ENCODE data around the gene FGFRL1.

The FGFRL1 gene

GRCh38 chr4:1004557-1005485 is 6.6 kb upstream of the FGFRL1 start:
- Histone ChIP-seq H3K9me3 (ENCODE audit: severe bottlenecking) (no peaks in the 10 kb centered on the region), H3K27ac (no peak overlapping the region), H3K36me3 (no peaks in the 10 kb centered on the region), H3K4me3 (ENCODE audit: low read depth, low read length) (no peak overlapping the region), H3K27me3 (ENCODE audit: insufficient read depth, low read depth, severe bottlenecking) (no peaks in the 10 kb centered on the region)
- TF ChIP-seq CTCF (IDR thresholded peaks at IDR 0.05; ENCODE audit: low read depth, low read length) = no peak
- DNase-seq = no peak

- Histone ChIP-seq H3K4me3 (ENCODE audit: low read depth, low read length) (no peak overlapping the region), H3K27me3 (ENCODE audit: insufficient read depth, low read depth, severe bottlenecking) (peaks cover 6% of the 10 kb centered on the region), H3K9me3 (ENCODE audit: severe bottlenecking) (no peaks in the 10 kb centered on the region), H3K27ac (no peak overlapping the region), H3K36me3 (no peaks in the 10 kb centered on the region)
- no peak for TF ChIP-seq CTCF (IDR thresholded peaks at IDR 0.05; ENCODE audit: low read depth, low read length)
- DNase-seq = no peak
Measured at GRCh38 chr4:1006856-1007255, 4.6 kb upstream of the FGFRL1 start.

DNA sequence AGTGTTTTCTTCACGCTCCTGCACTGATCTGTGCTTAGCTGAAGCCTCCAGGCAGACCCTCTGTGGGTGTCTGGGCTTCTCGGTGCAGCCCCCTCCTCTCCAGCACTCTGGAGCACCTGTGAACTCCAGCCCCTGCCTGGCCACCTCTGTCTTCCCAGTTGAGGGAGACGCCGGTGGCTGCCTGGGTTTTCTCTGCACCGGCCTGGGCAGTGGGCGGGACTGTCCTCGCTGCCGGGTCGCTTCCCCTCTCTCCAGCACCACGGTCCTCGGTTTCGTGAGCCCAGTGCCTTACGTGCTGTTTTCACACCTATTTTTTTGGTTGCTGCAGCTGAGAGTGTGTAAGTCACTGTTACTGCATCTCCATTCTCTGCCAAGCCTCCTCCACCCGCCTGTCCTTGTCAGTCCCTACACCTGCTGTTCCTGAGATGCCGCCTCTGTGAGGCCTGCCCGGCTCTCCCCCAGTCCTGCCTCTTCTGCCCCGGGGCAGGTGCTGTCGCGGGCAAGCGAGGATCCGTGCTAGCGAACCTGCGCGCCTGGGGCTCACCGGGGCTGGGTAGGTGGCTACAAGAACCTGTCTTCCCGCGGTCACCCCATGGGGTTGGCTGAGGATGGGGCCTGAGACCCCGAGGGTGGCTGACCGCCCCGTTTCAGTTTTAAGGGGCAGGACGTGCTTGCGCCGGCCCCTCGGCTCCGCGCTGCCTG is 2.4 kb upstream of the FGFRL1 start:
- Histone ChIP-seq H3K4me3 (ENCODE audit: low read depth, low read length) (peak overlapping the region; percentile 46), H3K36me3 (peaks cover 14% of the 10 kb centered on the region), H3K27me3 (ENCODE audit: insufficient read depth, low read depth, severe bottlenecking) (peaks cover 6% of the 10 kb centered on the region), H3K27ac (no peak overlapping the region), H3K9me3 (ENCODE audit: severe bottlenecking) (no peaks in the 10 kb centered on the region)
- no peak for DNase-seq
- TF ChIP-seq CTCF (IDR thresholded peaks at IDR 0.05; ENCODE audit: low read depth, low read length) = no peak

DNA sequence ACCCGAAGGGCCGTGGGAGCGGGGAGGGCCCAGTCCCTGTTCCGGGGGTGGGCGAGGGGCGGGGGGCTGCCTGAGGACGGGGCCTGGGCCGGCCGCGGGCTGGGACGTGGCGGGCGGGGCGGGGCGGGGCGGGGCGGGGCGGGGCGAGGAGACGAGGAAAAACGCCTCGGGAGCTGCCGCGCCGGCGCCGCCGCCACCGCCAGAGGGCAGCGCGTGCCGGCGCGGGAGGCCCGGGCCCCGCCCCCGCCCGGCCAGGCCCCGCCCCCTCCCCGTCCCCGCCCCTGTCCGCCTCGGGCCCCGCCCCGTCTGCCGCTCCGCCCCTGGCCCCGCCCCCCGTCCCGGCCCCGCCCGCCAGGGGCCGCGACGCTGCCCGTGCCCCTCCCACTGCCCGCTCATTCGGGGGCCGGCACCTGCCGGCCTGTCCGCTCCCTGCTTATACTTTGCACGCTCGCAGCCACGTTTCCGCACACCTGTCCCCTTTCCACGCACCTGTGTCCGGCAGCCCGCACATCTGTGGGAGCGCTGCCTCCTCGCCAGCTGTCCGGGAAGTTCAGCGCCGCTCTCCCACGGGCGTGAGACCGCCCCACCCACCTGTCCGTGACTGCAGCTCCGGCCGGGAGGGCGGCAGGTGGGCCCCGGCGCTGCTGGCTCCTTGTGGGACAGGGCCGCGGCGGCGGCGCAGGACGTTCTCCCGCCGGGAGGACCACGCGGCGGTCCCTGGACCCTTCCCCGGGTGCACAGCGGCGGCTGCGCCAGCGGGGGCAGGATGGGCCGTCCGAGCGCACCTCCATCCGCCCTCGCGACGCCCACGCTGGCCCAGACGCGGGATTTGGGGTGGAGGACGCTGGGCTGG is 1.7 kb upstream of the FGFRL1 start:
- Histone ChIP-seq H3K4me3 (ENCODE audit: low read depth, low read length) (peak overlapping the region; percentile 59), H3K27ac (peak overlapping the region; percentile 11; the same call in 1 of the 2 replicates), H3K9me3 (ENCODE audit: severe bottlenecking) (no peaks in the 10 kb centered on the region), H3K36me3 (peaks cover 20% of the 10 kb centered on the region), H3K27me3 (ENCODE audit: insufficient read depth, low read depth, severe bottlenecking) (peaks cover 6% of the 10 kb centered on the region)
- peak; percentile 43 for TF ChIP-seq CTCF (IDR thresholded peaks at IDR 0.05; ENCODE audit: low read depth, low read length)
- DNase-seq = peak; percentile 73

- no peaks in the 10 kb centered on the region for H3K9me3 ChIP-seq (ENCODE audit: severe bottlenecking)
- peak overlapping the region; percentile 59 for H3K4me3 ChIP-seq (ENCODE audit: low read depth, low read length)
- DNase-seq = peak; percentile 49
- peaks cover 6% of the 10 kb centered on the region for H3K27me3 ChIP-seq (ENCODE audit: insufficient read depth, low read depth, severe bottlenecking)
- no peak for TF ChIP-seq CTCF (IDR thresholded peaks at IDR 0.05; ENCODE audit: low read depth, low read length)
- peaks cover 25% of the 10 kb centered on the region for H3K36me3 ChIP-seq
- peak overlapping the region; percentile 11; the same call in 1 of the 2 replicates for H3K27ac ChIP-seq
Measured at GRCh38 chr4:1010395-1011021, 918 bp upstream of the FGFRL1 start.
